HEK293 (cell line): ENCODE measurements around the gene TRIM7.
A peak's percentile ranks its signal among the peaks of the same experiment; 100 is the strongest.

ENCODE experiments used
- BCL11B ChIP-seq: fragments of 450-650 bp; formaldehyde crosslinking; IDR thresholded peaks from 2 replicates; pipeline ENCODE4 v1.5.1; 2016; ENCODE audit warnings: low read depth, missing biosample characterization, missing genetic modification characterization
- KLF1 ChIP-seq: fragments of 450-650 bp; formaldehyde crosslinking; IDR thresholded peaks from 2 replicates; pipeline ENCODE4 v1.5.1; 2016; ENCODE audit warnings: missing biosample characterization, missing genetic modification characterization
- KLF17 ChIP-seq: fragments of 450-650 bp; formaldehyde crosslinking; IDR thresholded peaks from 2 replicates; pipeline ENCODE4 v1.5.1; 2016; ENCODE audit warnings: missing biosample characterization, missing genetic modification characterization
- TSHZ1 ChIP-seq: fragments of 450-650 bp; formaldehyde crosslinking; IDR thresholded peaks from 2 replicates; pipeline ENCODE4 v1.5.1; 2016; ENCODE audit warnings: missing biosample characterization, missing genetic modification characterization, borderline replicate concordance
- ZBTB10 ChIP-seq: fragments of 450-650 bp; formaldehyde crosslinking; IDR thresholded peaks from 2 replicates; pipeline ENCODE4 v1.5.1; 2016; ENCODE audit warnings: missing biosample characterization, missing genetic modification characterization
- ZBTB17 ChIP-seq: fragments of 450-650 bp; formaldehyde crosslinking; IDR thresholded peaks from 2 replicates; pipeline ENCODE4 v1.5.1; 2016; ENCODE audit warnings: missing biosample characterization, missing genetic modification characterization
- ZBTB44 ChIP-seq: fragments of 450-650 bp; IDR thresholded peaks from 2 replicates; pipeline ENCODE4 v1.5.1; 2018; ENCODE audit warnings: missing biosample characterization, mild to moderate bottlenecking, missing genetic modification characterization
- ZBTB6 ChIP-seq: fragments of 450-650 bp; formaldehyde crosslinking; IDR thresholded peaks from 2 replicates; pipeline ENCODE4 v1.5.1; 2017; ENCODE audit warnings: missing biosample characterization, missing genetic modification characterization
- ZBTB8A ChIP-seq: fragments of 450-650 bp; formaldehyde crosslinking; IDR thresholded peaks from 2 replicates; pipeline ENCODE4 v1.5.1; 2016; ENCODE audit warnings: missing biosample characterization, missing genetic modification characterization
- ZNF341 ChIP-seq: fragments of 450-650 bp; formaldehyde crosslinking; IDR thresholded peaks from 2 replicates; pipeline ENCODE4; 2016; ENCODE audit warnings: low read depth, missing biosample characterization, missing genetic modification characterization
- ZNF354C ChIP-seq: fragments of 450-650 bp; formaldehyde crosslinking; IDR thresholded peaks from 2 replicates; pipeline ENCODE4 v1.5.1; 2016; ENCODE audit warnings: missing biosample characterization, missing genetic modification characterization, low read depth, borderline replicate concordance
- ZNF391 ChIP-seq: fragments of 450-650 bp; formaldehyde crosslinking; IDR thresholded peaks from 2 replicates; pipeline ENCODE4 v1.5.1; 2016; ENCODE audit warnings: low read depth, missing biosample characterization, missing genetic modification characterization, borderline replicate concordance
- ZNF404 ChIP-seq: fragments of 450-650 bp; formaldehyde crosslinking; IDR thresholded peaks from 2 replicates; pipeline ENCODE4 v1.5.1; 2017; ENCODE audit warnings: missing biosample characterization, missing genetic modification characterization
- ZNF501 ChIP-seq: fragments of 450-650 bp; formaldehyde crosslinking; IDR thresholded peaks from 2 replicates; pipeline ENCODE4 v1.5.1; 2016; ENCODE audit warnings: missing biosample characterization, missing genetic modification characterization
- ZNF549 ChIP-seq: fragments of 450-650 bp; IDR thresholded peaks from 2 replicates; pipeline ENCODE4 v1.5.1; 2018; ENCODE audit warnings: missing biosample characterization, missing genetic modification characterization, mild to moderate bottlenecking, inconsistent platforms, moderate library complexity
- ZNF600 ChIP-seq: fragments of 450-650 bp; formaldehyde crosslinking; IDR thresholded peaks from 2 replicates; pipeline ENCODE4 v1.5.1; 2016; ENCODE audit warnings: missing biosample characterization, missing genetic modification characterization

Gene TRIM7

GRCh38 chr5:181221792-181222629, 17.0 kb upstream of the TRIM7 start (continued):
- TF ChIP-seq ZBTB6 (tag by site-specific recombination) (peak; percentile 84), KLF17 (tag by site-specific recombination) (peak; percentile 91), ZNF341 (tag by site-specific recombination) (peak; percentile 79), ZBTB8A (tag by site-specific recombination) (peak; percentile 87), ZBTB10 (tag by site-specific recombination) (0 out of 2 replicates have a peak, but pooled peaks have one; percentile 41), BCL11B (peak; percentile 96), TSHZ1 (tag by site-specific recombination) (peak; percentile 49; the same call in 1 of the 2 replicates), ZNF501 (tag by site-specific recombination) (peak; percentile 94), ZNF354C (tag by site-specific recombination) (no peak), ZNF391 (peak; percentile 94), KLF1 (tag by site-specific recombination) (no peak), ZNF600 (peak; percentile 98), ZBTB44 (peak; percentile 54; the same call in 1 of the 2 replicates), ZNF549 (tag by site-specific recombination) (no peak), ZBTB17 (tag by site-specific recombination) (peak; percentile 98), ZNF404 (tag by site-specific recombination) (no peak)
